Muscle layer of duodenum (tissue), 2 donors: ENCODE data around the gene LGALS7B.
"Not testable (repeated sequence)": the region's sequence is repeated elsewhere in the genome, so short reads cannot be mapped to it uniquely, and the experiment has no call there.

ENCODE experiments used
- H3K27ac ChIP-seq: one replicate; pipeline ENCODE4 v1.7.0; 2013; ENCODE audit warnings: mild to moderate bottlenecking, low read length
- H3K27me3 ChIP-seq: one replicate; pipeline ENCODE4 v1.7.0; 2013; ENCODE audit warnings: low read depth, mild to moderate bottlenecking, control low read depth, low read length
- H3K36me3 ChIP-seq, 2 donors: one replicate each; pipeline ENCODE4 v1.7.0; 2013; ENCODE audit warnings: low read length in 2 of 2, control low read depth in 1 of 2, mild to moderate bottlenecking in 1 of 2; ENCODE audit not compliant: insufficient read depth in 2 of 2, control insufficient read depth in 1 of 2
- H3K4me1 ChIP-seq, 2 donors: one replicate each; pipeline ENCODE4 v1.7.0; 2013; ENCODE audit warnings: low read length in 2 of 2, mild to moderate bottlenecking in 2 of 2, control low read depth in 1 of 2, moderate library complexity in 1 of 2; ENCODE audit not compliant: insufficient read depth in 2 of 2, control insufficient read depth in 1 of 2
- H3K4me3 ChIP-seq, 2 donors: one replicate each; pipeline ENCODE4 v1.7.0; 2013; ENCODE audit warnings: low read length in 2 of 2, low read depth in 1 of 2, mild to moderate bottlenecking in 1 of 2
- H3K9me3 ChIP-seq, 2 donors: one replicate each; pipeline ENCODE4 v1.7.0; 2013; ENCODE audit warnings: low read length in 2 of 2, control low read depth in 1 of 2, mild to moderate bottlenecking in 1 of 2; ENCODE audit not compliant: control insufficient read depth in 1 of 2
- donor health status: healthy.

The LGALS7B gene

GRCh38 chr19:38771569-38771968, 17.4 kb upstream of the LGALS7B start:
- H3K27ac ChIP-seq, H3K36me3 ChIP-seq, H3K4me3 ChIP-seq, H3K9me3 ChIP-seq, H3K27me3 ChIP-seq, H3K4me1 ChIP-seq: not testable (repeated sequence)

- Histone ChIP-seq H3K4me1 (peaks cover 0 to 3% of the 10 kb centered on the region in 2 donors), H3K27ac (no peak within 1 kb of the TSS), H3K36me3 (no peaks in the 10 kb centered on the region), H3K4me3 (no peak within 1 kb of the TSS), H3K27me3 (no peaks in the 10 kb centered on the region), H3K9me3 (no peaks in the 10 kb centered on the region)
Measured at GRCh38 chr19:38773469-38774177, 15.4 kb upstream of the LGALS7B start, which contains the start of gene LGALS7. TSS of gene LGALS7 (minus strand) at chr19:38773517. CDS start at chr19:38773492, 25 bp downstream.

GRCh38 chr19:38774181-38774950, 14.6 kb upstream of the LGALS7B start:
- Histone ChIP-seq H3K36me3 (no peaks in the 10 kb centered on the region), H3K4me1 (peaks cover 0 to 3% of the 10 kb centered on the region in 2 donors), H3K27ac (no peak overlapping the region), H3K9me3 (no peaks in the 10 kb centered on the region), H3K4me3 (no peak overlapping the region), H3K27me3 (no peaks in the 10 kb centered on the region)

- no peak overlapping the region for H3K27ac ChIP-seq
- no peak overlapping the region for H3K4me3 ChIP-seq
- no peaks in the 10 kb centered on the region for H3K4me1 ChIP-seq
- H3K36me3 ChIP-seq, result no peaks in the 10 kb centered on the region
- no peaks in the 10 kb centered on the region for H3K27me3 ChIP-seq
- H3K9me3 ChIP-seq, result no peaks in the 10 kb centered on the region
Measured at GRCh38 chr19:38778733-38779132, 10.3 kb upstream of the LGALS7B start.

- no peaks in the 10 kb centered on the region for H3K4me1 ChIP-seq
- no peaks in the 10 kb centered on the region for H3K9me3 ChIP-seq
- H3K4me3 ChIP-seq, result no peak overlapping the region
- H3K27ac ChIP-seq, result no peak overlapping the region
- H3K27me3 ChIP-seq, result no peaks in the 10 kb centered on the region
- H3K36me3 ChIP-seq, result no peaks in the 10 kb centered on the region
Measured at GRCh38 chr19:38780443-38780842, 8.6 kb upstream of the LGALS7B start.

- Histone ChIP-seq H3K4me1 (no peaks in the 10 kb centered on the region), H3K27ac (no peak overlapping the region), H3K27me3 (no peaks in the 10 kb centered on the region), H3K9me3 (no peaks in the 10 kb centered on the region), H3K36me3 (no peaks in the 10 kb centered on the region), H3K4me3 (no peak overlapping the region)
Measured at GRCh38 chr19:38781058-38781457, 7.9 kb upstream of the LGALS7B start.

- H3K36me3 ChIP-seq, H3K9me3 ChIP-seq, H3K4me3 ChIP-seq, H3K27ac ChIP-seq, H3K27me3 ChIP-seq, H3K4me1 ChIP-seq: not testable (repeated sequence)
Measured at GRCh38 chr19:38782212-38782611, 6.8 kb upstream of the LGALS7B start.

- Histone ChIP-seq H3K27ac (no peak overlapping the region), H3K9me3 (no peaks in the 10 kb centered on the region), H3K4me3 (no peak overlapping the region), H3K36me3 (no peaks in the 10 kb centered on the region), H3K27me3 (no peaks in the 10 kb centered on the region), H3K4me1 (no peaks in the 10 kb centered on the region)
Measured at GRCh38 chr19:38784224-38784623, 4.8 kb upstream of the LGALS7B start.

- no peak overlapping the region for H3K27ac ChIP-seq
- no peaks in the 10 kb centered on the region for H3K4me1 ChIP-seq
- no peak overlapping the region for H3K4me3 ChIP-seq
- no peaks in the 10 kb centered on the region for H3K9me3 ChIP-seq
- H3K36me3 ChIP-seq, result no peaks in the 10 kb centered on the region
- no peaks in the 10 kb centered on the region for H3K27me3 ChIP-seq
Measured at GRCh38 chr19:38785187-38785699, 3.8 kb upstream of the LGALS7B start.

GRCh38 chr19:38786061-38786460, 2.9 kb upstream of the LGALS7B start:
- H3K4me3 ChIP-seq, H3K36me3 ChIP-seq, H3K4me1 ChIP-seq, H3K27ac ChIP-seq, H3K9me3 ChIP-seq, H3K27me3 ChIP-seq: not testable (repeated sequence)

- Histone ChIP-seq H3K36me3 (no peaks in the 10 kb centered on the region), H3K4me1 (no peaks in the 10 kb centered on the region), H3K4me3 (no peak overlapping the region), H3K9me3 (no peaks in the 10 kb centered on the region), H3K27me3 (no peaks in the 10 kb centered on the region), H3K27ac (no peak overlapping the region)
Measured at GRCh38 chr19:38786572-38787265, 2.3 kb upstream of the LGALS7B start.
